Small intestine (tissue), 7 donors: ENCODE results near the gene ERCC6L. TPM values are rescaled to one million over a fixed set of nuclear protein-coding genes. Genes with fewer than 3 reads are reported as not detected.

Experiments
- DNase-seq, 2 donors: peaks; one replicate each; pipeline versions ENCODE4 v3.0.0 to v3.0.0-alpha.2; 2013
- FAIRE-seq: peaks from 2 replicates; lab custom pipeline; 2012; peaks lifted over from hg19 to GRCh38; lab: Jason Lieb, UNC
- H3K27ac ChIP-seq, 3 donors: one replicate each; pipeline ENCODE4 v1.5.1; 2013; ENCODE audit warnings: low read length in 2 of 3, mild to moderate bottlenecking in 2 of 3, control low read depth in 1 of 3, inconsistent platforms in 1 of 3, low read depth in 1 of 3, moderate library complexity in 1 of 3
- H3K27me3 ChIP-seq, 3 donors: one replicate each; pipeline ENCODE4 v1.6.1; 2013; ENCODE audit warnings: low read length in 3 of 3, inconsistent platforms in 1 of 3; ENCODE audit not compliant: control insufficient read depth in 3 of 3, insufficient read depth in 3 of 3
- H3K36me3 ChIP-seq, 3 donors: one replicate each; pipeline ENCODE4 v1.6.1; 2013; ENCODE audit warnings: low read length in 3 of 3, inconsistent platforms in 1 of 3, low read depth in 1 of 3, mild to moderate bottlenecking in 1 of 3, moderate library complexity in 1 of 3; ENCODE audit not compliant: control insufficient read depth in 3 of 3, insufficient read depth in 2 of 3
- H3K4me1 ChIP-seq, 3 donors: one replicate each; pipeline ENCODE4 v1.6.1; 2013; ENCODE audit warnings: low read length in 2 of 3, inconsistent platforms in 1 of 3, low read depth in 1 of 3, mild to moderate bottlenecking in 1 of 3, moderate library complexity in 1 of 3; ENCODE audit not compliant: control insufficient read depth in 3 of 3, insufficient read depth in 2 of 3
- H3K4me3 ChIP-seq, 3 donors: one replicate each; pipeline ENCODE4 v1.5.1; 2013; ENCODE audit warnings: low read length in 3 of 3, control low read depth in 1 of 3, inconsistent platforms in 1 of 3, low read depth in 1 of 3, mild to moderate bottlenecking in 1 of 3, moderate library complexity in 1 of 3
- H3K9me3 ChIP-seq, 2 donors: one replicate each; pipeline ENCODE4 v1.6.1; 2013; ENCODE audit warnings: low read depth in 1 of 2, low read length in 1 of 2; ENCODE audit not compliant: control insufficient read depth in 2 of 2, insufficient read depth in 1 of 2
- WGBS, 3 donors: extraction: QIAGEN DNeasy Blood & Tissue Kit; methylation state at CpG; one replicate each; pipeline ENCODE4 v1.1.7; 2013; 5-methylcytosine and 5-hydroxymethylcytosine counted together
- polyA plus RNA-seq, 4 donors: library from polyadenylated mRNA; stranded (reverse) in 3 of 4; unstranded in 1 of 4; fragments of 200-250 nt in 3 of 4; fragments of 120-200 nt in 1 of 4; gene quantifications; one replicate each; pipeline versions ENCODE4 v1.2.1 to v1.2.3, GENCODE V29; 2013
- donor health status: healthy with polysubstance abuse.
- donor health status: control.
- donor health status: control.
- donor health status: Bipolar disorder and iron deficiency.
- donor health status: healthy.

The ERCC6L gene
- polyA plus RNA-seq, 4 donors, result 0.27 to 2.6 (median 1.6) TPM; not detected in 1

DNA sequence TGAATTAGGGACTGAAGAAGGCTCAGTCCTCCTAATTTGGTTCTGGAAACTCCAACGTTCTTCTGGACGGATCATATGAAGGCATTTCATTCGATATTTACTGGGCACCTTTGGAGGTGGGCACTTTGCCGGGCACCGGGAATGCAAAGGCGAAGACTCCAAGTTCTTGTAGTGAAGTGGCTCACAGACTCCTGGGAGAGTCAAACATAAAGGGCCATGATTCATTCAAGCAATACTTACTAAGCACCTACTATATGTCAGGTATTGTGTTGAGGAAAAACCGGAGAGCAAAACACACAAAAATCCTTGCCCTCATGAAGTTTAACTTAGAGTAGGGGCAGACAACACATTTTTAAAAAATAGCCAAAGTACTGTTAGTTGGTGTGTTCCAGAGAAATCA, 17.0 kb upstream of the ERCC6L start:
- no peaks in the 10 kb centered on the region for H3K27me3 ChIP-seq
- H3K36me3 ChIP-seq, result no peaks in the 10 kb centered on the region
- H3K4me3 ChIP-seq, result no peak overlapping the region
- no peak for FAIRE-seq
- no peak for DNase-seq
- H3K4me1 ChIP-seq, result no peaks in the 10 kb centered on the region
- H3K9me3 ChIP-seq, result no peaks in the 10 kb centered on the region
- H3K27ac ChIP-seq, result no peak overlapping the region
- WGBS, 3 donors, result 78 to 86% (median 85%) methylated on average over 6 to 7 of the region's 7 CpGs

DNA sequence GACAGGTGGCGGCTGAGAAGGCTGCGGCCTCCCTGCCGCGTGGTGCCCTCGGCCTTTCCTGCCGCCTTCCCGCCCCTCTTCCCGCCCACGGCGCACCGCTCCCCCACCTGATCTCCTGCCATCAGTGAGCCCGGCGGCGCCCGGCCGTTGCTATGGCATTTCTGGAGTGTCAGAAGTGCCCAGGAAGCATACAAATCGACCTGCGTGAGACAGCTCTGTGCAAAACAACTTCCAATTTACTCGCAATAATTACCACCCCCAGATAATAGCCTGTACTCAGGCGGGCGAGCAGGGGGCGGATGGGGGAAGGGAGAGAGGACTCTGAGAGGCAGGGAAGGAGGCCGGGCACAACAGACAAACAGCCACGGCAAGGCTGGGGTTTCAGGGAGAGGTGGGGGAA, 16.6 kb upstream of the ERCC6L start:
- Histone ChIP-seq H3K27me3 (no peaks in the 10 kb centered on the region), H3K9me3 (no peaks in the 10 kb centered on the region), H3K27ac (no peak overlapping the region), H3K36me3 (no peaks in the 10 kb centered on the region), H3K4me3 (no peak overlapping the region), H3K4me1 (no peaks in the 10 kb centered on the region)
- DNase-seq (peak in 1 of 2 donors; percentile 36), FAIRE-seq (no peak)
- 7 to 14% (median 13%) methylated on average over 20 to 24 of the region's 24 CpGs for WGBS, 3 donors

DNA sequence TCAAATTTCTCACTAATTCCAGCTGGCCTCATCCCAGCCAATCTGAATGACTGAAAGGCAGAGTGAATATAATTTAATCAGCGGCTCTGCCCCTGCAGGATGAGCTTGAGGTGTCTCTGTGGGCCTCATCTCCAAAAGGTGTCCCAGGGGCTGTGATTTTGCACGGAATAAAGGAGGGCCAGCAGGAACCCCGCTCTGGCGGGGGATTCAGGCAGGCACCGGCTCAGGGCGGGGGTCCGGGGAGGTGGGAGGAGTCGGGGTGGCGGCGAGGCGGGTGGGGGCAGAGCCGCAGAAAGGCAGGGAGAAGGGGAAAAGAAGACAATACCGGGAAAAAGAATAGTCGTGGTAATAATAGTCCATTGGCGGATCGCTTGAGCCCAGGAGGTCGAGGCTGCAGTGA, 16.0 kb upstream of the ERCC6L start:
- H3K36me3 ChIP-seq, result no peaks in the 10 kb centered on the region
- no peak overlapping the region for H3K27ac ChIP-seq
- no peaks in the 10 kb centered on the region for H3K4me1 ChIP-seq
- no peaks in the 10 kb centered on the region for H3K9me3 ChIP-seq
- no peak for FAIRE-seq
- WGBS, 3 donors, result 16 to 42% (median 34%) methylated on average over 14 to 17 of the region's 17 CpGs
- H3K27me3 ChIP-seq, result no peaks in the 10 kb centered on the region
- no peak for DNase-seq
- H3K4me3 ChIP-seq, result no peak overlapping the region

DNA sequence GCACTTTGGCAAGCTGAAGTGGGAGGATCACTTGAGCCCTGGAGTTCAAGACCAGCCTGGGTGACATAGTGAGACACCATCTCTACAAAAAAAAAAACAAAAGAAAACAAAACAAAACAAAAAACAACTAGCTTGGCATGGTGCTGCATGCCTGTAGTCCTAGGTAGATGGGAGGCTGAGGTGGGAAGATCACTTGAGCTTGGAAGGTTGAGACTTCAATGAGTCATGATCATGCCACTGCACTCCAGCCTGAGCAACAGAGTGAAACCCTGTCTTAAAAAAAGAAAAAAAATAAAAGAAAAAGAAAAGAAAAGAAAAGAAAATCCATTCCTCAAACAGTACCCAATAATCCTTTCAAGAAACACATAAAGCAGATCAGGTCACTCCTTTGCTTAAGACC, 14.9 kb upstream of the ERCC6L start:
- Histone ChIP-seq H3K9me3 (no peaks in the 10 kb centered on the region), H3K4me1 (no peaks in the 10 kb centered on the region), H3K4me3 (no peak overlapping the region), H3K27me3 (no peaks in the 10 kb centered on the region), H3K27ac (no peak overlapping the region), H3K36me3 (no peaks in the 10 kb centered on the region)
- FAIRE-seq (no peak), DNase-seq (no peak)

DNA sequence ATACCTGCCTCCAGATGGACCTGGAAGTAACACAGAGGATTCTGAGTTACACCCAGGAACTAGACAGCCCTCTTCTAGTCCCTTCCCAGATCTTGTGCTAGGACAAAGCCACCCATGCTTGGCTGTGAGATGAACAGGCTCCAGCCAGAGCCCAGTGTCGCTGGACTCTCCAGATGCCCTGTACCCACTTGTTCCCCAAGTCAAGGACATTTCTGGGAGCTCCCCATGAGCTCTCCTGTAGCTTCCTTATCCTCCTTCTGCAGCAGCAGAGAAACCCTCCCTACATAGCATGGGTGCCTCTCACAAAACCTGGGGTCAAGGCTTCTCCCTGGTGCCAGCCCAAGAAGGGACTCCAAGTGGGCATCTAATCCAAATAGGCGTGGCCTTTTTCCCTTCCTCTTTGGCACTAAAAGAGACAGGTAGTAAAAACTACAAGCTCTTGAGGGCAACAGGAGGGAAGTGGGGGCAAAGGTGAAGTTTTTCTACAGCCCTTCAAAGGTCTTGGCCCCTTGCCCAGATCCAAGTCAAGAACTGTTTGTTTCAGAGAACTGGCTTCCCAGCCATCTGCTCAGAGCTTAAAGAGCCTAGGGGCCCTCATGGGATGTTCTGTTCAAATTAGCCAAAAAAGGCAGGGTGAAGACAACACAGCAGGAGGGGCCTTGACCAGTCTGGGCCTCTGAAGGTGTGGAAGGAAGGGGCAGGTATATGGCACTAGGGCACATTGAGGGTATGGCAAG, 8.5 kb upstream of the ERCC6L start:
- Histone ChIP-seq H3K27me3 (no peaks in the 10 kb centered on the region), H3K4me3 (no peak overlapping the region), H3K4me1 (peaks cover 0 to 3% (median 0%) of the 10 kb centered on the region in 3 donors), H3K27ac (peak overlapping the region in 1 of 3 donors; percentile 16), H3K9me3 (no peaks in the 10 kb centered on the region), H3K36me3 (no peaks in the 10 kb centered on the region)
- DNase-seq (peak; percentile 39 to 86), FAIRE-seq (no peak)
- 20 to 55% (median 21%) methylated on average over 2 of the region's 2 CpGs for WGBS, 3 donors

DNA sequence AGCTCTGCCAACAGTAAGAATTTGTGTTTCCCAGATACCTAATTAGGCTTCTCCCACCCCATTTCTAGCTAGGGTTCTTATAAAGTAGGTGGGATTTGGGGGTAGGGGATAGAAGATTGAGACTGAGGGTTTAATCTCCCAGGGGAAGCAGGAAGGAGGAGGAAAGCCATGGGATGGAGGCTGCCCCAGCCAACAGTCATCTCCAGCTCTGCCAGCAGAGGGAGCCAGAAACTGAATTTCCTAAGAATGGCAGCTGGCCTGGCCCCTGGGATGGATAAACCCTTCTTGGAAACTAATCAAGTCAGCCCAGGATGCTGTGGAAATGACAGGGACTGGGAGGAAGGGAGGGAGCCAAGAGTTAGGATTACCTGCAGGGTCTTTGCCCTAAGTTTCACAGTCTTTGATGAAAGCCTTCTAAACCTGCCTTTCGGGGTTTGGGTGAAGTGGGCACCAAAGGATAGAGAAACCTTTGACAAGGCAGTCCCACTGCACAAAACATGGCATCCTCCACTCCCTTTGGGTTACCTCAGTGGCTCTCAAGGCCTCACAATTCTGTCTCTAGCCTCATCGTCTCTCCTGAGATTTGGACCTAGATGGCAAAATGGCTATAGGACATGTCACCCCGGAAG, 6.7 kb upstream of the ERCC6L start:
- H3K27ac ChIP-seq, result no peak overlapping the region
- H3K9me3 ChIP-seq, result no peaks in the 10 kb centered on the region
- H3K4me1 ChIP-seq, result peaks cover 0 to 3% (median 0%) of the 10 kb centered on the region in 3 donors
- no peaks in the 10 kb centered on the region for H3K36me3 ChIP-seq
- DNase-seq, result peak; percentile 55 to 58
- WGBS, 3 donors, result 95 to 100% (median 98%) methylated on average over 3 of the region's 3 CpGs
- H3K27me3 ChIP-seq, result no peaks in the 10 kb centered on the region
- no peak for FAIRE-seq
- H3K4me3 ChIP-seq, result no peak overlapping the region

DNA sequence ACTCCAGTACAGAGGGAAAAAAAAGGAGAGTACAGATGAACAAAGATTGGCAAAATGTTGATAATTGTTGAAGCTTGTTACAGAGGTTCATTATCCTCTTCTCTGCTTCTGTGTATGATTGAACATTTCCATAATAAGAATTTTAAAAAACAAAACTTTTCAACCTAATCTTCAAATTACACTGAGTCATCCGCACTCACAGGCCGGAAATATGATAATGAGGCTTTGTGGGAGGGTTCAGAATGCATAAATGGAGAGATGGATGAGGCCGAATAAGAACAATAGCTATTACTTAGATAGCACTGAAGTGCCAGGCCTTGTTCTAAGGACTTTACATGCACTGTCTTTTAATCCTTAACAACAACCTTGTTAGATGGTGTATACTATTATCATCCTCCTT, 4.6 kb upstream of the ERCC6L start:
- FAIRE-seq, result no peak
- Histone ChIP-seq H3K9me3 (no peaks in the 10 kb centered on the region), H3K4me1 (peaks cover 0 to 3% (median 0%) of the 10 kb centered on the region in 3 donors), H3K27ac (no peak overlapping the region), H3K4me3 (no peak overlapping the region), H3K27me3 (no peaks in the 10 kb centered on the region), H3K36me3 (no peaks in the 10 kb centered on the region)
- 31 to 46% (median 40%) methylated on average over 3 of the region's 3 CpGs for WGBS, 3 donors
- DNase-seq, result no peak

DNA sequence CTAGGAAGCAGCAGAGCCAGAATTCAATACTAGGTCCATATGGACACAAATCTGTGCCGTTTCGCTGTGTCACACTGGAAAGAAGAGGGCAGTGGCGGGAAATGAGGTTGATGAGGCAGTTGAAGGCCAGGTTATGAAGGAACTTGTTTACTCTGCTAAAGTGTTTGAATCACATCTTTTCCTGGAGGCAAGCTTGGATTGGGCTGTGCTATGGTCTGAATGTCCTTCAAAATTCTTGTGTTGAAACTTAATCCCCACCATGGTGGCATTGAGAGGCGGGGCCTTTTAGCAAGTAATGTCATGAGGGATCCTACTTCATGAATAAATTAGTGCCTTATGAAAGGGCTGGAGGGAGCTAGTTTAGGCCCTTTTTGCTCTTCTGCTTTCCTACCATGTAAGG, 2.1 kb upstream of the ERCC6L start:
- DNase-seq (no peak), FAIRE-seq (no peak)
- Histone ChIP-seq H3K36me3 (no peaks in the 10 kb centered on the region), H3K4me1 (no peaks in the 10 kb centered on the region), H3K4me3 (no peak overlapping the region), H3K9me3 (no peaks in the 10 kb centered on the region), H3K27me3 (no peaks in the 10 kb centered on the region), H3K27ac (no peak overlapping the region)
- WGBS, 3 donors, result 88 to 98% (median 95%) methylated on average over 4 of the region's 4 CpGs
